ENCODE results near the gene NPL. TPM values are rescaled to one million over a fixed set of nuclear protein-coding genes. Genes with fewer than 3 reads are reported as not detected.

NPL gene
- total and polyA plus RNA-seq, 9 of the 15 experiments (the other 6 are each of a cell fraction or from before 2014, with no cell fraction given) = 9.9 to 22.3 (median 14.2) TPM

DNA sequence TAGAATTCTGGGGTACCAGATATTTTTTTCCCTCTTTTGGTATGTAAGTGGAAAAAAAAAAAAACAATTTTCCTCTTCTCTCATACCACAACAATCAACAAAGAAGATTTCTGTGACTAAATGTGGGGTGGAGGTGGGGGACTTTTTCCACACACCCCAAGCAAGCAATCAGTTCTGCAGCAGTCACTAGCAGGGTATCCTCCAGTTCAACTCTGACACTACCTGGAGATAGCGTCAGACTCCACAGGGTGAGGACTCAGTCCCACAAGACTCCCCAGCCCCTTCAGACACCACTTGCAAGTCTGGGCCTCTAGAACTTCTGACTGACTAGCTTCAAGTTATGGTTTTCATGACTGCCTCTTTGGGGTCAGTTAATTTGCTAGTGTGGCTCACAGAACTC is 55.8 kb downstream of the NPL start:
- peaks cover 61% of the 10 kb centered on the region for H4K20me1 ChIP-seq (replicated peaks; ENCODE audit: control insufficient read depth, insufficient read depth, low read length)
- 100% methylated on average over 1 of the region's 1 CpG for WGBS (ENCODE audit: insufficient coverage, low coverage, missing lambda C conversion rate)
- no peak overlapping the region for H3K4me2 ChIP-seq (ENCODE audit: insufficient read depth, low read length)
- H3K27ac ChIP-seq (ENCODE audit: extremely low read depth, low read depth, low read length) = no peak overlapping the region
- ATAC-seq = no peak
- H2AFZ ChIP-seq (ENCODE audit: low read depth, low read length) = no peak overlapping the region
- FAIRE-seq = no peak
- H3K4me1 ChIP-seq (replicated peaks in 1 of 2; ENCODE audit: control insufficient read depth in 2 of 2, insufficient read depth in 2 of 2, low read length in 2 of 2) = peaks cover 0 to 10% of the 10 kb centered on the region in 2 experiments; a peak in 4 of 5 replicates
- peaks cover 98% of the 10 kb centered on the region for H3K36me3 ChIP-seq (ENCODE audit: control insufficient read depth, insufficient read depth, low read length)
- H3K79me2 ChIP-seq (ENCODE audit: control insufficient read depth, insufficient read depth, low read length) = peaks cover 100% of the 10 kb centered on the region
- no peaks in the 10 kb centered on the region for H3K27me3 ChIP-seq (ENCODE audit: control insufficient read depth in 2 of 2, insufficient read depth in 2 of 2, low read length in 2 of 2)
- H3K9me1 ChIP-seq (ENCODE audit: control insufficient read depth, insufficient read depth, low read length) = peaks cover 7% of the 10 kb centered on the region
- DNase-seq (ENCODE audit: extremely low read depth in 1 of 4, low spot score in 3 of 4) = no peak
- H3K4me3 ChIP-seq = no peak overlapping the region
- in situ Hi-C loops (cut with MboI) = no loop called here
- ChIA-PET CTCF (ENCODE audit: low intra/inter-chr PET ratio) (no interaction called here), POLR2A (interaction anchor here (1.5 to 2.3 kb wide), 2 partner anchors 9 to 15 kb away, joined by 3 to 7 read pairs; no protein-coding TSS in a partner anchor)
- intact Hi-C loops (cut with micrococcal nuclease) = no loop called here
- TF ChIP-seq, protein P1, sequence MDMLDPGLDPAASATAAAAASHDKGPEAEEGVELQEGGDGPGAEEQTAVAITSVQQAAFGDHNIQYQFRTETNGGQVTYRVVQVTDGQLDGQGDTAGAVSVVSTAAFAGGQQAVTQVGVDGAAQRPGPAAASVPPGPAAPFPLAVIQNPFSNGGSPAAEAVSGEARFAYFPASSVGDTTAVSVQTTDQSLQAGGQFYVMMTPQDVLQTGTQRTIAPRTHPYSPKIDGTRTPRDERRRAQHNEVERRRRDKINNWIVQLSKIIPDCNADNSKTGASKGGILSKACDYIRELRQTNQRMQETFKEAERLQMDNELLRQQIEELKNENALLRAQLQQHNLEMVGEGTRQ (CRISPR knock-in tag; IDR thresholded peaks at IDR 0.05) = no peak
- TF ChIP-seq PHF21A (IDR thresholded peaks at IDR 0.05; ENCODE audit: borderline replicate concordance, low read depth) = no peak
- TF ChIP-seq CHD2 (IDR thresholded peaks at IDR 0.05; ENCODE audit: low read depth, low read length) = no peak
- no peak for TF ChIP-seq CHD1 (IDR thresholded peaks at IDR 0.05; ENCODE audit: low read length)
- TF ChIP-seq, protein P2, sequence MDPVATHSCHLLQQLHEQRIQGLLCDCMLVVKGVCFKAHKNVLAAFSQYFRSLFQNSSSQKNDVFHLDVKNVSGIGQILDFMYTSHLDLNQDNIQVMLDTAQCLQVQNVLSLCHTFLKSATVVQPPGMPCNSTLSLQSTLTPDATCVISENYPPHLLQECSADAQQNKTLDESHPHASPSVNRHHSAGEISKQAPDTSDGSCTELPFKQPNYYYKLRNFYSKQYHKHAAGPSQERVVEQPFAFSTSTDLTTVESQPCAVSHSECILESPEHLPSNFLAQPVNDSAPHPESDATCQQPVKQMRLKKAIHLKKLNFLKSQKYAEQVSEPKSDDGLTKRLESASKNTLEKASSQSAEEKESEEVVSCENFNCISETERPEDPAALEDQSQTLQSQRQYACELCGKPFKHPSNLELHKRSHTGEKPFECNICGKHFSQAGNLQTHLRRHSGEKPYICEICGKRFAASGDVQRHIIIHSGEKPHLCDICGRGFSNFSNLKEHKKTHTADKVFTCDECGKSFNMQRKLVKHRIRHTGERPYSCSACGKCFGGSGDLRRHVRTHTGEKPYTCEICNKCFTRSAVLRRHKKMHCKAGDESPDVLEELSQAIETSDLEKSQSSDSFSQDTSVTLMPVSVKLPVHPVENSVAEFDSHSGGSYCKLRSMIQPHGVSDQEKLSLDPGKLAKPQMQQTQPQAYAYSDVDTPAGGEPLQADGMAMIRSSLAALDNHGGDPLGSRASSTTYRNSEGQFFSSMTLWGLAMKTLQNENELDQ (CRISPR knock-in tag; IDR thresholded peaks at IDR 0.05; ENCODE audit: borderline replicate concordance) = no peak
- TF ChIP-seq, protein P3, sequence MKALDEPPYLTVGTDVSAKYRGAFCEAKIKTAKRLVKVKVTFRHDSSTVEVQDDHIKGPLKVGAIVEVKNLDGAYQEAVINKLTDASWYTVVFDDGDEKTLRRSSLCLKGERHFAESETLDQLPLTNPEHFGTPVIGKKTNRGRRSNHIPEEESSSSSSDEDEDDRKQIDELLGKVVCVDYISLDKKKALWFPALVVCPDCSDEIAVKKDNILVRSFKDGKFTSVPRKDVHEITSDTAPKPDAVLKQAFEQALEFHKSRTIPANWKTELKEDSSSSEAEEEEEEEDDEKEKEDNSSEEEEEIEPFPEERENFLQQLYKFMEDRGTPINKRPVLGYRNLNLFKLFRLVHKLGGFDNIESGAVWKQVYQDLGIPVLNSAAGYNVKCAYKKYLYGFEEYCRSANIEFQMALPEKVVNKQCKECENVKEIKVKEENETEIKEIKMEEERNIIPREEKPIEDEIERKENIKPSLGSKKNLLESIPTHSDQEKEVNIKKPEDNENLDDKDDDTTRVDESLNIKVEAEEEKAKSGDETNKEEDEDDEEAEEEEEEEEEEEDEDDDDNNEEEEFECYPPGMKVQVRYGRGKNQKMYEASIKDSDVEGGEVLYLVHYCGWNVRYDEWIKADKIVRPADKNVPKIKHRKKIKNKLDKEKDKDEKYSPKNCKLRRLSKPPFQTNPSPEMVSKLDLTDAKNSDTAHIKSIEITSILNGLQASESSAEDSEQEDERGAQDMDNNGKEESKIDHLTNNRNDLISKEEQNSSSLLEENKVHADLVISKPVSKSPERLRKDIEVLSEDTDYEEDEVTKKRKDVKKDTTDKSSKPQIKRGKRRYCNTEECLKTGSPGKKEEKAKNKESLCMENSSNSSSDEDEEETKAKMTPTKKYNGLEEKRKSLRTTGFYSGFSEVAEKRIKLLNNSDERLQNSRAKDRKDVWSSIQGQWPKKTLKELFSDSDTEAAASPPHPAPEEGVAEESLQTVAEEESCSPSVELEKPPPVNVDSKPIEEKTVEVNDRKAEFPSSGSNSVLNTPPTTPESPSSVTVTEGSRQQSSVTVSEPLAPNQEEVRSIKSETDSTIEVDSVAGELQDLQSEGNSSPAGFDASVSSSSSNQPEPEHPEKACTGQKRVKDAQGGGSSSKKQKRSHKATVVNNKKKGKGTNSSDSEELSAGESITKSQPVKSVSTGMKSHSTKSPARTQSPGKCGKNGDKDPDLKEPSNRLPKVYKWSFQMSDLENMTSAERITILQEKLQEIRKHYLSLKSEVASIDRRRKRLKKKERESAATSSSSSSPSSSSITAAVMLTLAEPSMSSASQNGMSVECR (CRISPR knock-in tag; IDR thresholded peaks at IDR 0.05) = no peak
- TF ChIP-seq GATAD2A (IDR thresholded peaks at IDR 0.05) = no peak
- TF ChIP-seq, protein P4, sequence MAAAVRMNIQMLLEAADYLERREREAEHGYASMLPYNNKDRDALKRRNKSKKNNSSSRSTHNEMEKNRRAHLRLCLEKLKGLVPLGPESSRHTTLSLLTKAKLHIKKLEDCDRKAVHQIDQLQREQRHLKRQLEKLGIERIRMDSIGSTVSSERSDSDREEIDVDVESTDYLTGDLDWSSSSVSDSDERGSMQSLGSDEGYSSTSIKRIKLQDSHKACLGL (CRISPR knock-in tag; IDR thresholded peaks at IDR 0.05; ENCODE audit: borderline replicate concordance, poor library complexity, severe bottlenecking) = no peak
- TF ChIP-seq EHMT2 (IDR thresholded peaks at IDR 0.05) = no peak
- no peaks in the 10 kb centered on the region for H3K9me3 ChIP-seq (replicated peaks; ENCODE audit: control insufficient read depth, insufficient read depth, low read depth, low read length)
- H3K9ac ChIP-seq (ENCODE audit: insufficient read depth in 1 of 2, low read depth in 2 of 2, low read length in 2 of 2) = no peak overlapping the region
- no TSS peak for BruUV-seq (replicated peaks)

All from K562 (cell line).